DND-41 (cell line): Measurements from ENCODE around the gene LRRC40.

ENCODE experiments used
- ATAC-seq: fragments of 200-7000 bp; cut with Tn5 transposase; 3 replicates; pipeline ENCODE4 v1.9.1; 2021; ENCODE audit warnings: low read depth; ENCODE audit not compliant: insufficient read depth
- DNase-seq: peaks from one replicate; pipeline ENCODE4 v3.0.0-alpha.2; 2020
- H2AFZ ChIP-seq: 2 replicates; pipeline ENCODE4 v1.6.0; 2012; ENCODE audit warnings: low read depth, low read length
- H3K27ac ChIP-seq: 2 replicates; pipeline ENCODE4 v1.5.1; 2012; ENCODE audit warnings: low read length, inconsistent platforms
- H3K27me3 ChIP-seq: fragments of 200-600 bp; sonication (generic); 2 replicates; pipeline ENCODE4 v1.6.0; 2012; ENCODE audit warnings: low read length, mild to moderate bottlenecking, inconsistent platforms; ENCODE audit not compliant: insufficient read depth, poor library complexity
- H3K36me3 ChIP-seq: 2 replicates; pipeline ENCODE4 v1.5.1; 2012; ENCODE audit warnings: low read length, inconsistent platforms; ENCODE audit not compliant: insufficient read depth
- H3K4me1 ChIP-seq: 2 replicates; pipeline ENCODE4 v1.5.1; 2012; ENCODE audit warnings: mild to moderate bottlenecking, low read length; ENCODE audit not compliant: insufficient read depth
- H3K4me2 ChIP-seq: 2 replicates; pipeline ENCODE4 v1.6.0; 2012; ENCODE audit warnings: mild to moderate bottlenecking, moderate library complexity, low read length, inconsistent platforms; ENCODE audit not compliant: insufficient read depth
- H3K4me3 ChIP-seq, 2 experiments: fragments of 200-600 bp in 1 of 2; shearing (Covaris generic) in 1 of 2; 2 replicates each; pipeline ENCODE4 v1.5.1; 2012 to 2016; ENCODE audit warnings: inconsistent platforms in 2 of 2, low read length in 2 of 2, mild to moderate bottlenecking in 2 of 2, low read depth in 1 of 2, moderate library complexity in 1 of 2
- H3K79me2 ChIP-seq: 2 replicates; pipeline ENCODE4 v1.6.0; 2012; ENCODE audit warnings: low read length, inconsistent platforms; ENCODE audit not compliant: insufficient read depth
- H3K9ac ChIP-seq: 2 replicates; pipeline ENCODE4 v1.6.0; 2012; ENCODE audit warnings: low read depth, mild to moderate bottlenecking, inconsistent platforms, low read length, moderate library complexity
- H3K9me3 ChIP-seq: 2 replicates; pipeline ENCODE4 v1.5.1; 2012; ENCODE audit warnings: low read length, moderate library complexity, mild to moderate bottlenecking, inconsistent platforms; ENCODE audit not compliant: insufficient read depth, severe bottlenecking
- H4K20me1 ChIP-seq: 2 replicates; pipeline ENCODE4 v1.6.0; 2012; ENCODE audit warnings: low read length; ENCODE audit not compliant: insufficient read depth
- CTCF ChIP-seq: IDR thresholded peaks from 2 replicates; pipeline ENCODE4 v1.5.1; 2012; ENCODE audit warnings: borderline replicate concordance, low read length, moderate library complexity, mild to moderate bottlenecking; ENCODE audit not compliant: poor library complexity, severe bottlenecking; ENCODE audit errors: extremely low read depth
- EZH2 ChIP-seq: IDR thresholded peaks from 3 replicates; pipeline ENCODE4 v1.6.1; 2012; ENCODE audit warnings: borderline replicate concordance, low read depth, mild to moderate bottlenecking, moderate library complexity, low read length, inconsistent platforms; ENCODE audit not compliant: severe bottlenecking

Gene LRRC40

GRCh38 chr1:70169018-70169839 is 36.1 kb downstream of the LRRC40 start:
- no peak for ATAC-seq
- no peak overlapping the region for H3K27ac ChIP-seq
- no peaks in the 10 kb centered on the region for H4K20me1 ChIP-seq
- no peak overlapping the region for H3K9ac ChIP-seq
- H2AFZ ChIP-seq: no peak overlapping the region
- H3K4me3 ChIP-seq: no peak overlapping the region
- no peaks in the 10 kb centered on the region for H3K9me3 ChIP-seq
- H3K79me2 ChIP-seq: no peaks in the 10 kb centered on the region
- DNase-seq: no peak
- peaks cover 16% of the 10 kb centered on the region; the same call in 1 of the 2 replicates for H3K36me3 ChIP-seq
- H3K4me2 ChIP-seq: no peak overlapping the region
- TF ChIP-seq EZH2: no peak
- TF ChIP-seq CTCF: no peak
- no peaks in the 10 kb centered on the region for H3K4me1 ChIP-seq
- no peaks in the 10 kb centered on the region for H3K27me3 ChIP-seq

- no peaks in the 10 kb centered on the region for H3K9me3 ChIP-seq
- H3K36me3 ChIP-seq: peaks cover 20% of the 10 kb centered on the region
- no peaks in the 10 kb centered on the region for H4K20me1 ChIP-seq
- H3K27me3 ChIP-seq: no peaks in the 10 kb centered on the region
- ATAC-seq: no peak
- DNase-seq: no peak
- no peak overlapping the region for H3K9ac ChIP-seq
- no peaks in the 10 kb centered on the region for H3K79me2 ChIP-seq
- H3K4me2 ChIP-seq: no peak overlapping the region
- no peaks in the 10 kb centered on the region for H3K4me1 ChIP-seq
- H3K4me3 ChIP-seq: no peak overlapping the region
- no peak overlapping the region for H2AFZ ChIP-seq
- TF ChIP-seq CTCF (no peak), EZH2 (no peak)
- H3K27ac ChIP-seq: no peak overlapping the region
Observed at GRCh38 chr1:70168283-70168682, 37.1 kb downstream of the LRRC40 start.

GRCh38 chr1:70164350-70164749 is 41.0 kb downstream of the LRRC40 start:
- H3K4me1 ChIP-seq: no peaks in the 10 kb centered on the region
- no peak overlapping the region for H3K4me3 ChIP-seq
- no peaks in the 10 kb centered on the region for H3K79me2 ChIP-seq
- DNase-seq: no peak
- TF ChIP-seq EZH2 (no peak), CTCF (no peak)
- no peak overlapping the region for H3K9ac ChIP-seq
- no peak overlapping the region for H3K4me2 ChIP-seq
- H3K36me3 ChIP-seq: peaks cover 17% of the 10 kb centered on the region
- H3K9me3 ChIP-seq: no peaks in the 10 kb centered on the region
- H4K20me1 ChIP-seq: no peaks in the 10 kb centered on the region
- no peaks in the 10 kb centered on the region for H3K27me3 ChIP-seq
- H3K27ac ChIP-seq: no peak overlapping the region
- H2AFZ ChIP-seq: no peak overlapping the region
- ATAC-seq: no peak; the same call in 2 of the 3 replicates
